GM19395 (cell line): ENCODE measurements around the gene NOCT.
"Not testable (repeated sequence)": the region's sequence is repeated elsewhere in the genome, so short reads cannot be mapped to it uniquely, and the experiment has no call there.

Experiments
- ATAC-seq: cut with Tn5 transposase; IDR thresholded peaks from one replicate; pipeline ENCODE4 v1.9.1; 2021; ENCODE audit warnings: mild to moderate bottlenecking, moderate library complexity; ENCODE audit not compliant: unreplicated experiment

The NOCT gene

DNA sequence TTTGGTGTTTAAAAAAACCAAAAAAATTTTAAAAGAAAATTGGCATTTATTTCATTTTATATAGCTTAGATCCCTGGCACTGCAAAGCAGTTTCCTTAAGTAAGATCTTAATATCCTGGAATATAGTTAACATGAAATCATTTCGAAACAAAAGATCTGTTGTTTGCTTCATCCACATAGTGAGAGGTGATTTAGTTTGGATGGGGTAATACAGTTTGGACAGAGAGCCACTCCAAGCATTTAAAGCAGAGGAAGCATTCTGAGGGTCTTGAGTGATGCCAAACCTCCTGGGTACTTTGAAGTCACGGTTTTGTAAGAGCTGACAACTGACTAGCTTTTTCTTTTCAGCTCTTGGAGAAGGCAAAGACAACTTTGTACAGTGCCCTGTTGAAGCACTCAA, 28.7 kb downstream of the NOCT start:
- ATAC-seq = no peak

DNA sequence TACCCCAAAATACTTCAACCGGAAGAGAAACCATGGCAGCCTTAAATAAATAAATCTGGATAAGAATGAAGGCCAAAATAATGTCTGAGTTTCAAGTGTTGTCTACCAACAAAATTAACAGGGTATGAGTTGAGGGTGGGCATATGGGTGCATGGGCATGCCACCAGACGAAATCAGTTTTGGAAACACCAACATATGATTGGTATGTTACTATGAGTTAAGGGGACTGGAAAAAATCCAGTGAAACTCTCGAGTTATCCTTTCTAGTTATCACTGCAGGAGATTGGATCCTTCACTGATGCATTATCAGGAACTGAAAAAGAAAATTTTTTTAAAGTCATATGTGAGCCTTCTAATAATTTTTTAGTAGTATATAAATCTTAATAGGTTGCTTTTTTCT, 32.4 kb downstream of the NOCT start:
- no peak for ATAC-seq

GRCh38 chr4:139050446-139050845, 34.9 kb downstream of the NOCT start:
- ATAC-seq = no peak

DNA sequence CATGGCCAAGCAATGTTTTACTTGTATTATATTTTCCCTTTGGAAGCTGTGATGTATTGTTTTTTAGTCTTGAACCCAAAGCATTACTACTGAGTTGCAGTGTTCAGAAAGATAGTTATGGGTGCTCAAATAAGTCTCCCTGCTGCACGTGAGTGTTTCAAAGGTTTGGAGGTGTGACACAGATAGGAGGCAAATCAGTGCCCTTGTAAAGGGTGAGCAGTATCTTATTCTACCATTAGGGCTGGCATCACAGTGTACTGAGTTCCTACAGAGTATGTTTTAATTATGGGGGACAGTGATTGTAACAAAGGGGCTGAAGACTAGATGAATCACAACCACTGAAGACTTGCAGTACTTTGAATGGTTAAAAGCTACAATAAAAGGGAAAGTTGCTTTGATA, 38.3 kb downstream of the NOCT start:
- no peak for ATAC-seq

GRCh38 chr4:139054791-139055505, 39.4 kb downstream of the NOCT start:
- ATAC-seq = no peak

GRCh38 chr4:139059026-139059425, 43.4 kb downstream of the NOCT start:
- ATAC-seq = not testable (repeated sequence)

DNA sequence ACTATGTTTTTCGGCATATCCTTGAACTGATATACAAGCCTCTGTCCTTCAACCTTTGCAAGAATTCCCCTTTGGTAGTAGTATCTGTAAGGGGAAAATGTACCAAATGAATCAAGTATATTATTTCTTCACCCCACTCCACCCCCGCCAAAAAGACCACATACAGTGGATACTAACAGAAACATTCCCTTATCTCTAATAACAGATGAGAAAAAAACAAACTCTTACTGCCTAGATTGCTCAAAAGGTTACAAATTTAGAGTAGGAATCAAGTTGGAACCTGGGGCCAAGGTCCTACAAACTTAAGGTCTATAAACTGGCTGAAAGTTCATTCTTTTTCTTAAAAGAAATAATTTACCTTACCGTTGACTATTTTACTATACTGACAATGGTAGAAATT, 45.0 kb downstream of the NOCT start:
- ATAC-seq = no peak

- ATAC-seq = no peak
These were observed 60.6 kb downstream of the NOCT start for GRCh38 chr4:139076016-139076744.

- ATAC-seq = no peak
These were observed 62.2 kb downstream of the NOCT start for GRCh38 chr4:139077567-139078355.

DNA sequence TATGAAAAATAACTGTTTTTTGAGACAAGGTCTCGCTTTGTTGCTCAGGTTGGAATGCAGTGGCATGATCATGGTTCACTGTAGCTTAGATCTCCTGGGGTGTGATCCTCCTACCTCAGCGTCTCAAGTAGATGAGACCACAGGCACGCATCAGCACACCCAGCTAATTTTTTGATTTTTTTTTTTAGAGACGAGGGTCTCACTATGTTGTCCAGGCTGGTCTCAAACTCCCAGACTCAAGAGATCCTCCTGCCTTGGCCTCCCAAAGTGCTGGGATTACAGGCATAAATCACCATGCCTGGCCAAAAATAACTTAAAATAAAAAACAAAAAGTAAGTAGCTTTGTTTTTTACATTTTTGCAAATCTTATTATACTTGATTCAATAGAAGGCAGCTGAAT, 63.3 kb downstream of the NOCT start:
- no peak for ATAC-seq

DNA sequence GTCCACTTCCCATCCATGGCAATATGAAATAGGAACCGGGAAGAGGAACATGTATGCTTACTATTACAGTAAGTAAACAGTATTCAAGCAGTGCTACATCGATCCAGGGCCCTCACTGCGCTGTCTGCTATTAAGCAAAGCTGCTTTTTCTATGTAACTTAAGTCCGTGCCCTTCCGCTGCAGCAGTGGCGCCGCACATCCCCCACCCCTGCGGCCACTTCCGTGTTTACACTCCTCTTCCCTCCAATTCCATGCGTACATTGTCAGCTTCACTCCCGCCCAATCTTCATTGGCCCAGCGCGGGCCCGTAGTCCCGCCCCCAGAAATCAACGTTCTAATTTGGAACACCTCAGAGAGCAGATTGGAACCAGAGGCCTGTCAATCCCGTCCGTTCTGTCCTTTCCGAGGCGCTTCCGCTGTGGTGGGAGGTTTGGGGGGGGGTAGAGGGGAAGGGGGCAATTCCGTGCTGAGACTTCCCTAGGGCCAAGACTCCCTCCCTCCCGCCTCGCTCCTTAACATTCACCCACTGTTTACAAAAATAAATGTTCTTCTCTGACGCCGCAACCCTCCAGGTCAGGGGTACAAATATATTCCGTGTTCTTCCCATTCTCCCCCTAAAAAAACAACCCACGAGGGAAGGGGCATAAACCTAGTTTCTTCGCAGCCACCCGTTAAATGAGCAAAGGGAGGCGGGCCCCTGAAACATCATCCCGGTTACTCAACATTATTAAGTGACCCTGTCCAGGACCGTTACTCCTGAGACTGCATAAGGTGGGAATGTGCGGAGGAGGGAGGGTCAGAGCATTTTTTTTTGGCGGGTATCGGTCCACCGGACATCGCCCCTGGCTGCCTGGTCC, 67.4 kb downstream of the NOCT start:
- ATAC-seq = peak; percentile 86

DNA sequence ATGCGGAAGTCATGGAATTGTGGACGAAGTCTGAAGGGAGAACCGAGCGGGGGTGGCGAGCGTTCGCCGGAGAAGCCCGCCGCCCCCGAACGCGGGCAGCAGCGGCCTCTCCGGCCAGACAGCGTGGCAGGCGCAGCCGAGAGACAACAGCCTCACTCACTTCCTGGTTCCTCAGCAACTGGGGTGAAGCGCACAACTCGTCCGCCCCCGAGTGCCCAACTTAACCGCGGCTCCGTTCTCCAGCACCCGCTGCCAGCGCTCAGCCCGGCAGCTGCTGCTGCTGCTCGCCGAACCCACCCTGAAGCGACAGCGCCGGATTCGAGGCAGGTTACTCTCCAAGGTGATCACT, 68.0 kb downstream of the NOCT start:
- peak; percentile 33 for ATAC-seq

DNA sequence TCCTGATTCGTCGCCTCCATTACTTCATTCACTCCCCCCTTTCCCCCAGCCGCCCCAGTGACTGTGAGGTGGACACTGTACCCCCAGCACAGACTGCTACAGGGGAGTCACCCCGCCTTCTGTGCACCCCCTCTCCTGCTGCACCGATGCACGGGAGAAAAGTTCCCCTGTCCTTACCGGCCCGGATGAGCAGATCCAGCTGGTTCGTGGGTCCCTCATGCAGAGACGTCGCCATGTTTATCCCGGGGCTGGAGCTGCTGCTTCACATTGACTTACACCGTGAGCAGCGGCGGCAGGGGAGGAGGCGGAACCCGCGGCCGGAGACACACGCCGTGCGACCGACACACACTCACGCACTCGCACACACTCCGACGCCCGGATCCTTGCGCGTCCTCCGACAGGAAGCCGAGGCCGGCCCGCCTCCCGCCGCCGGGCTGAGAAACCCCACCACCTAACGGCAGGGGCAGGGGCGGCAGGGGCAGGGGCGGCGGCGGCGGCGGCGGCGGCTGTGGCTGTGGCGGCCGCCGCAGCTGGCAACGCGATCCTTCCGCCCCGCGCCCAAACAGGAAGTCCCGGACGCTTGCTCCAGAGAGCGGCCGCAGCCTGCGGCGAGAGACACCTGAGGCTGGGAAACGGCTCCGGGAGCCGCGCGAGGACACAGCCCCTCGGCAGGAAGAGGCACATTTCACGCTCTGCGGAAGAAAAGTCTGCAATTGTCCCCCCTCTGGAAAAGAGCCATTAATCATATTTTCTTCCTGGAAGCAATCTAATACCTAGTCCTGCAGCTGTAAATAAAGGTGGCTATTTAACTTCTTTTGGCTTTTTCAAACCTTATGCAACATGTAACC, 68.6 kb downstream of the NOCT start:
- ATAC-seq = peak; percentile 63

- ATAC-seq = no peak
These were observed 69.2 kb downstream of the NOCT start for GRCh38 chr4:139084804-139085093.

- ATAC-seq = no peak
These were observed 69.6 kb downstream of the NOCT start for GRCh38 chr4:139085141-139085540.

DNA sequence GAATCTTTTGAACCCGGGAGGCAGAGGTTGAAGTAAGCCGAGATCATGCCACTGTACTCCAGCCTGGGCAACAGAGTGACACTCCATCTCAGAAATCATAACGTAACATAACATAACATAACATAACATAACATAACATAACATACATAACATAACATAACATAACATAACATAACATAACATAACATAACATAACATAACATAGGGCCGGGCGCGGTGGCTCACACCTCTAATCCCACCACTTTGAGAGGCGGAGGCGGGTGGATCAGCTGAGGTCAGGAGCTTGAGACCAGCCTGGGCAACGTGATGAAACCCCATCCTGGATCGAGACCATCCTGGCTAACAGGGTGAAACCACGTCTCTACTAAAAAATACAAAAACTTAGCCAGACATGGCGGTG, 76.7 kb downstream of the NOCT start:
- ATAC-seq = no peak
